ENCODE results near the gene CHST3. TPM values are rescaled to one million over a fixed set of nuclear protein-coding genes. Genes with fewer than 3 reads are reported as not detected.

Gene CHST3
- polyA plus RNA-seq, 1 donor (not counting 4 experiments of a cell fraction or from before 2014, with no cell fraction given) = 12.0 TPM

DNA sequence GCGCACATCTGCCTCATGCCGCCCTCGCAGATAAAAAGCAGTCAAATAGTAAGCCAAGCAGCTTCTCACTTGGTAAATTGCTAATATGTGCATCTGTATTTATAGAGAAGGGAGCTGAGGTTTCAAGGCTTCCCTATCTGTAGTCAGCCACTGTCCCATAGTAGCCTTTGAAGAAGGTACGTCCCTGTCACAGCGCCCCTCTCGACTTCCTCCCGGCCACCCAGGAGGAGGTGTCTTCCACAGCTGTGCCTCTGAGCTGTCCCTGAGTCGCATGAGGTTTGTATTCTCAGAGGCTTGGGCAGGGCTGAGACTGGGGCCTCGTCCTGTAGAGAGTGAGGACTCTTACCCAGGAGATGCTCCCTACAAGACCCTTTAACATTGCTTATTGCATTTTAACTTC lies 75.2 kb downstream of the CHST3 start:
- TF ChIP-seq, protein P1, sequence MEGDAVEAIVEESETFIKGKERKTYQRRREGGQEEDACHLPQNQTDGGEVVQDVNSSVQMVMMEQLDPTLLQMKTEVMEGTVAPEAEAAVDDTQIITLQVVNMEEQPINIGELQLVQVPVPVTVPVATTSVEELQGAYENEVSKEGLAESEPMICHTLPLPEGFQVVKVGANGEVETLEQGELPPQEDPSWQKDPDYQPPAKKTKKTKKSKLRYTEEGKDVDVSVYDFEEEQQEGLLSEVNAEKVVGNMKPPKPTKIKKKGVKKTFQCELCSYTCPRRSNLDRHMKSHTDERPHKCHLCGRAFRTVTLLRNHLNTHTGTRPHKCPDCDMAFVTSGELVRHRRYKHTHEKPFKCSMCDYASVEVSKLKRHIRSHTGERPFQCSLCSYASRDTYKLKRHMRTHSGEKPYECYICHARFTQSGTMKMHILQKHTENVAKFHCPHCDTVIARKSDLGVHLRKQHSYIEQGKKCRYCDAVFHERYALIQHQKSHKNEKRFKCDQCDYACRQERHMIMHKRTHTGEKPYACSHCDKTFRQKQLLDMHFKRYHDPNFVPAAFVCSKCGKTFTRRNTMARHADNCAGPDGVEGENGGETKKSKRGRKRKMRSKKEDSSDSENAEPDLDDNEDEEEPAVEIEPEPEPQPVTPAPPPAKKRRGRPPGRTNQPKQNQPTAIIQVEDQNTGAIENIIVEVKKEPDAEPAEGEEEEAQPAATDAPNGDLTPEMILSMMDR (optimal IDR thresholded peaks at IDR 0.05 in 1 of 3, IDR thresholded peaks at IDR 0.05 in 1 of 3, conservative IDR thresholded peaks at IDR 0.05 in 1 of 3; ENCODE audit: extremely low read depth in 1 of 3, insufficient read depth in 2 of 3, low read length in 3 of 3) = no peak
- no peak for TF ChIP-seq EZH2 (IDR thresholded peaks at IDR 0.05; ENCODE audit: low read length)
- Histone ChIP-seq H3K9ac (ENCODE audit: control insufficient read depth, extremely low read depth, insufficient read depth, low read length) (no peak overlapping the region), H3K4me2 (ENCODE audit: control insufficient read depth, extremely low read depth, insufficient read depth, low read depth, low read length) (no peak overlapping the region), H3K9me1 (ENCODE audit: control insufficient read depth, extremely low read depth, insufficient read depth, low read length) (no peaks in the 10 kb centered on the region), H3K36me3 (ENCODE audit: control insufficient read depth in 2 of 2, extremely low read depth in 1 of 2, insufficient read depth in 2 of 2, low read length in 2 of 2) (no peaks in the 10 kb centered on the region), H3K27me3 (ENCODE audit: control insufficient read depth, extremely low read depth, insufficient read depth, low read length) (no peaks in the 10 kb centered on the region), H3K9me3 (ENCODE audit: control insufficient read depth, low read depth, low read length) (no peaks in the 10 kb centered on the region), H3K79me2 (ENCODE audit: control insufficient read depth, insufficient read depth, low read length) (no peaks in the 10 kb centered on the region), H3K4me1 (ENCODE audit: control insufficient read depth, extremely low read depth, insufficient read depth, low read length) (peaks cover 2% of the 10 kb centered on the region), H2AFZ (ENCODE audit: control insufficient read depth, low read length) (no peak overlapping the region), H3K27ac (ENCODE audit: control insufficient read depth, insufficient read depth, low read length) (no peak overlapping the region), H4K20me1 (ENCODE audit: control insufficient read depth, extremely low read depth, insufficient read depth, low read length) (no peaks in the 10 kb centered on the region), H3K4me3 (ENCODE audit: control insufficient read depth in 2 of 3, extremely low read depth in 1 of 3, insufficient read depth in 2 of 3, low read depth in 1 of 3, low read length in 3 of 3) (no peak overlapping the region)
- no peak for DNase-seq (ENCODE audit: low read depth, low spot score)
- FAIRE-seq = no peak
- dilution Hi-C loops (cut with MboI; ENCODE audit: extremely low pct_ligation_motif_present, low sequenced_read_pairs) = no loop called here

- no peak for DNase-seq (ENCODE audit: low read depth, low spot score)
- H4K20me1 ChIP-seq (ENCODE audit: control insufficient read depth, extremely low read depth, insufficient read depth, low read length) = no peaks in the 10 kb centered on the region
- H3K27ac ChIP-seq (ENCODE audit: control insufficient read depth, insufficient read depth, low read length) = no peak overlapping the region
- H3K9me1 ChIP-seq (ENCODE audit: control insufficient read depth, extremely low read depth, insufficient read depth, low read length) = no peaks in the 10 kb centered on the region
- H3K4me2 ChIP-seq (ENCODE audit: control insufficient read depth, extremely low read depth, insufficient read depth, low read depth, low read length) = no peak overlapping the region
- H2AFZ ChIP-seq (ENCODE audit: control insufficient read depth, low read length) = no peak overlapping the region
- H3K36me3 ChIP-seq (ENCODE audit: control insufficient read depth in 2 of 2, extremely low read depth in 1 of 2, insufficient read depth in 2 of 2, low read length in 2 of 2) = no peaks in the 10 kb centered on the region
- peaks cover 21% of the 10 kb centered on the region for H3K4me1 ChIP-seq (ENCODE audit: control insufficient read depth, extremely low read depth, insufficient read depth, low read length)
- no peak for TF ChIP-seq EZH2 (IDR thresholded peaks at IDR 0.05; ENCODE audit: low read length)
- no peak for FAIRE-seq
- no peak overlapping the region for H3K4me3 ChIP-seq (ENCODE audit: control insufficient read depth in 2 of 3, extremely low read depth in 1 of 3, insufficient read depth in 2 of 3, low read depth in 1 of 3, low read length in 3 of 3)
- dilution Hi-C loops (cut with MboI; ENCODE audit: extremely low pct_ligation_motif_present, low sequenced_read_pairs) = no loop called here
- H3K9ac ChIP-seq (ENCODE audit: control insufficient read depth, extremely low read depth, insufficient read depth, low read length) = no peak overlapping the region
- no peaks in the 10 kb centered on the region for H3K79me2 ChIP-seq (ENCODE audit: control insufficient read depth, insufficient read depth, low read length)
- H3K9me3 ChIP-seq (ENCODE audit: control insufficient read depth, low read depth, low read length) = no peaks in the 10 kb centered on the region
- H3K27me3 ChIP-seq (ENCODE audit: control insufficient read depth, extremely low read depth, insufficient read depth, low read length) = no peaks in the 10 kb centered on the region
Observed at GRCh38 chr10:72041491-72041890, 77.3 kb downstream of the CHST3 start.

All from keratinocyte (primary cell).